ENCODE measurements around the gene A3GALT2. TPM values are rescaled to one million over a fixed set of nuclear protein-coding genes. Genes with fewer than 3 reads are reported as not detected.

A3GALT2 gene
- total and polyA plus RNA-seq, 9 donors, result not detected

DNA sequence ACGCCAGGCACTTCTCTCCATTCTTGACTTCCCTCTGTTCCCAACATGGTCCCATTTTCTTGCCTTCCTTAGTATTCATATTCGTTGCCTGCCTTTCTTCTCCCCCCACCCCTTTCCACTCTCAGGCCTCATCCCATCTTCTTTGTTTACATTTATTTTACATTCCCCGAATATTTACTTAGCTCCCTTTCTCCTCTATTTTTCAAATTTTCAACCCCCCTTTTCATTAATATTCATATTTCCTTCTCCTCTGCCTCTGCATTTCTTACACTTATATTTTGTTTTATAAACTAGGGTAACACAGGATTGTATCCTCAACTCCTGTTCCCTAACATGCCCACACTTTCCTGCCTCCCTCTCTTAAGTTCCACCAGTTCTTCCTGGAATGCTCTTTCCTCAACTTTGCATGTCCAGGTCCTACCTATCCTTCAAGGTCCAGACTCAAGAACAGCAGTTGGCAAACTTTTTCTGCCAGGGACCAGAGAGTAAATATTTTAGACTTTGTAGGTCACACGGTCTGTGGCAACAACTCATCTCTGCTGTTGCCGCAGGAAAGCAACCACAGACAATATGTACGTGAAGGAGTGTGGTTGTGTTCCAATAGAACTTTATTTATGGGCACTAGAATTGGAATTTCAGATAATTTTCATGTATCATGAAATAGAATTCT is 29.8 kb upstream of the A3GALT2 start:
- no peak for DNase-seq
- Histone ChIP-seq H3K4me1 (ENCODE audit: insufficient read depth) (peaks cover 14% of the 10 kb centered on the region), H3K4me3 (peak overlapping the region; percentile 60), H3K9me3 (no peaks in the 10 kb centered on the region), H3K27ac (peak overlapping the region in 1 of 2 donors; percentile 81), H3K27me3 (no peaks in the 10 kb centered on the region), H3K36me3 (no peaks in the 10 kb centered on the region)
- 18 to 30% (median 19%) methylated on average over 6 of the region's 6 CpGs for WGBS, 3 donors
- intact Hi-C loops (cut with DNase I), result no loop called here
- no peak for TF ChIP-seq EP300 (IDR thresholded peaks at IDR 0.05)
- TF ChIP-seq CTCF (IDR thresholded peaks at IDR 0.05), result no peak
- TF ChIP-seq POLR2A (IDR thresholded peaks at IDR 0.05), result no peak

DNA sequence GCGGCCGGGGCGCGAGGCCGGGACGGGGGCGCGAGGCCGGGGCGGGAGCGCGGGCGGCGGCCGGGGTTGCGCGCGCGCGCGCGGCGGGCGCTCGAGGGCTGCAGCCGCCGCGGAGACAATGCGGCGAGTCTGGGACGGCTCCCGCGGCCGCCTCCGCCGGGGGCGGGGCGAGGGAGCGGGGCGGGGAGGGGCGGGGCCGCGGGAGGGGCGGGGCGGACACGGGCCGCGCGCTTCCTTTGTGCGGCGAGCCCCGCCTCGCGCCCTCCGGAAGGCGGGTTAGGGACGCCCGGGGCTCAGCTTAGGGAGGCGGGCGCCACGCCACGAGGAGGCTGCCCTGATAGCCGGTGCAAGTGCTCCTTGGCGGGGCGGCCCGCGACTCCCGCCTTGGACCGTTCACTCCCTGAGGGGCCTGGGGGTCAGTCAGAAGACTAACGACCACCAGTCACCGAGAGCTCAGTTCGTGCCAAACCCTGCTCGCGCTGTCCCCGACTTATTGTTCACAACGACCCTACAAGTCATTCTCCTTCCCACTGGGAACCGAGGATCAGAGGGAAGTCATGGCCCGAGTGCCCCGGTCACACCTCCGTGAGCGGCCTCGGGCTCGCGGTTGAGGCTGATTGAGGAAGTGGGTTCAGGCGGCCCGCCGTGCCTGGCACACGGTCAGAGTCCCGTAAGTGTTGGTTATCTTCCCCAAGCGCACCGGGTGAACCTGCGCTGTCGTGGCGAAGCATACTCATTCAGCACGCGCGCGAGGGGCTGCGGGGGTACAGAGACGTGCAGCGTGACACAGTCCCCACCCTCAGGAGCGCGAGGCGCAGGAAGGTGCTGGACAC is 29.1 kb upstream of the A3GALT2 start:
- H3K27me3 ChIP-seq, result no peaks in the 10 kb centered on the region
- peak overlapping the region; percentile 44 to 81 for H3K27ac ChIP-seq
- peak; percentile 83 to 92 (median 89) for DNase-seq
- intact Hi-C loops (cut with DNase I), result no loop called here
- WGBS, 3 donors, result 0 to 1% (median 1%) methylated on average over 41 to 96 of the region's 104 CpGs
- peaks cover 14% of the 10 kb centered on the region for H3K4me1 ChIP-seq (ENCODE audit: insufficient read depth)
- no peaks in the 10 kb centered on the region for H3K36me3 ChIP-seq
- peak overlapping the region; percentile 87 for H3K4me3 ChIP-seq
- H3K9me3 ChIP-seq, result no peaks in the 10 kb centered on the region
- TF ChIP-seq EP300 (IDR thresholded peaks at IDR 0.05), result no peak
- TF ChIP-seq POLR2A (IDR thresholded peaks at IDR 0.05), result peak; percentile 68

DNA sequence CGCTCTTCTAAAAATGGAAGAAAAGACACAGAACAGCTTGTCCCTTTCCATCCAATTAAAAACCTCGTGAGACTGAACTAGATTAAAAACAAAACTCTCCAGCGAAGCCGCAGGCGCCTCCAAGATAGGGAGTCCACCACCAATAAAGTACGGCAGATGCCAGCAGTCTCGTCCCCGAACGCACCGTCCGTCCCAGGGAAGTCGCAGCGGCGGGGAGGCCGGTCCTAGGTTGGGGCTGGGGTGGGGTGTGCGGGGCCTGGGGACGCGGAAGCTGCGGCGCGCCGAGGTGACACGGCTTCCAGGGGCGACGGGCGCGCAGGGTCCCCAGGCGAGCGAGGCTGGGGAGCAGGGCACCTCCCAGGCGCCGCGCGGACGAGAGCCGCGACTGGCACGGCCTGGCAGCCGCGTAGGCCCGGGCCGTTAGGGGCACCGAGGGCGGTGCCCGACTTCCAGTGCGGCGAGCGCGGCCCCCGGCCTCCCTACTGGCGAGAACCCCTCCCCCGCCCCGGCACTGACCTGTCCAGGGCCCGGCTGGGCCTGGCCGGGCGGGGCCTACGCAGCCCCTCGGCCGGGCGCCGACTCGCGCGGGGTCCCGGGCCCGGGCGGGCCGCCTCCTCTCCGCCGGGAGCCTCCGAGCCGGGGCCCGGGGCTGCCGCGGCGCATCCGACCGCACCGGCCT is 28.3 kb upstream of the A3GALT2 start:
- WGBS, 3 donors, result 0 to 1% (median 0%) methylated on average over 48 to 78 of the region's 78 CpGs
- Histone ChIP-seq H3K36me3 (no peaks in the 10 kb centered on the region), H3K4me3 (peak overlapping the region; percentile 87), H3K27me3 (no peaks in the 10 kb centered on the region), H3K4me1 (ENCODE audit: insufficient read depth) (peaks cover 17% of the 10 kb centered on the region), H3K9me3 (no peaks in the 10 kb centered on the region), H3K27ac (peak overlapping the region; percentile 90 to 93)
- peak; percentile 58 to 78 (median 73) for DNase-seq
- TF ChIP-seq CTCF (IDR thresholded peaks at IDR 0.05) (no peak), POLR2A (IDR thresholded peaks at IDR 0.05) (no peak), EP300 (IDR thresholded peaks at IDR 0.05) (no peak)
- intact Hi-C loops (cut with DNase I), result no loop called here

DNA sequence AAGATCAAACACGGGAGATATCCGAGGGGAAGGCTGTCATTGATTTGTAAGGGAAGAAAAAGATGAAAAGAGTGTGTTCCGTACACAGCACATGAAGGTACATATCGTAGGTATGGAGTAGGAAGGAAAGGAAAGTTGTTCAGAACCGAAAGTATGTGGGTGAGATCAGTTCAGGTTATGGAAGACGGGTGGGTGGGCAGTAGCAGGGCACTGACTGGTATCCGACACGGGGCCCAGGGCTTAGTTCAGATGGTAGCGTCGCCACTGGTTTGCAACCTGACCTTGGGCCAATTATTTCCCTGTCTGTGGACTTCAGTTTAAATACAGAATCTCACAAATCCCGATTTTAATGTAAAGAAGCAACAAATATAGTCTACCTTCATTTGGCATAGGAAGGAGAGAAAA is 27.8 kb upstream of the A3GALT2 start:
- TF ChIP-seq POLR2A (IDR thresholded peaks at IDR 0.05), result no peak
- no peak for TF ChIP-seq EP300 (IDR thresholded peaks at IDR 0.05)
- 3% methylated on average over 11 of the region's 11 CpGs for WGBS, 3 donors
- intact Hi-C loops (cut with DNase I), result no loop called here
- Histone ChIP-seq H3K36me3 (no peaks in the 10 kb centered on the region), H3K4me1 (ENCODE audit: insufficient read depth) (peaks cover 19% of the 10 kb centered on the region), H3K27me3 (no peaks in the 10 kb centered on the region), H3K9me3 (no peaks in the 10 kb centered on the region), H3K27ac (peak overlapping the region; percentile 90 to 93), H3K4me3 (peak overlapping the region; percentile 87)
- DNase-seq, result no peak

GRCh38 chr1:33348194-33348593 is 27.3 kb upstream of the A3GALT2 start:
- no peak for DNase-seq
- H3K4me1 ChIP-seq (ENCODE audit: insufficient read depth), result peaks cover 21% of the 10 kb centered on the region
- H3K27ac ChIP-seq, result peak overlapping the region; percentile 90 to 93
- intact Hi-C loops (cut with DNase I), result no loop called here
- TF ChIP-seq CTCF (IDR thresholded peaks at IDR 0.05), result no peak
- no peak for TF ChIP-seq POLR2A (IDR thresholded peaks at IDR 0.05)
- no peak for TF ChIP-seq EP300 (IDR thresholded peaks at IDR 0.05)
- H3K27me3 ChIP-seq, result no peaks in the 10 kb centered on the region
- H3K36me3 ChIP-seq, result no peaks in the 10 kb centered on the region
- WGBS, 3 donors, result 10 to 34% (median 25%) methylated on average over 2 of the region's 2 CpGs
- H3K9me3 ChIP-seq, result no peaks in the 10 kb centered on the region
- H3K4me3 ChIP-seq, result peak overlapping the region; percentile 87

Data from ovary (tissue), 9 donors.